Lung (tissue), 12 donors: Measurements from ENCODE around the gene PLCB2. TPM values are rescaled to one million over a fixed set of nuclear protein-coding genes. Genes with fewer than 3 reads are reported as not detected.

Experiments used
- ATAC-seq: fragments of 200-7000 bp; cut with Tn5 transposase; one replicate; pipeline ENCODE4 v1.9.1; 2020; ENCODE audit warnings: moderate number of reproducible peaks; ENCODE audit not compliant: insufficient read depth, low FRiP score
- DNase-seq, 3 donors: peaks; one replicate each; pipeline ENCODE4 v3.0.0-alpha.2; 2013 to 2017
- H3K27ac ChIP-seq, 2 donors: one replicate each; pipeline ENCODE4 v1.5.1; 2013; ENCODE audit warnings: mild to moderate bottlenecking in 2 of 2, moderate library complexity in 2 of 2, control low read depth in 1 of 2, inconsistent platforms in 1 of 2, low read depth in 1 of 2, low read length in 1 of 2
- H3K27me3 ChIP-seq, 3 donors: one replicate each; pipeline ENCODE4 v1.5.1; 2013; ENCODE audit warnings: low read length in 2 of 3; ENCODE audit not compliant: control insufficient read depth in 3 of 3, insufficient read depth in 3 of 3
- H3K36me3 ChIP-seq, 4 donors: one replicate each; pipeline ENCODE4 v1.5.1; 2013; ENCODE audit warnings: low read length in 4 of 4, mild to moderate bottlenecking in 1 of 4, moderate library complexity in 1 of 4; ENCODE audit not compliant: control insufficient read depth in 4 of 4, insufficient read depth in 4 of 4
- H3K4me1 ChIP-seq, 5 donors: one replicate each; pipeline ENCODE4 v1.5.1; 2013; ENCODE audit warnings: low read length in 5 of 5, mild to moderate bottlenecking in 2 of 5, moderate library complexity in 1 of 5; ENCODE audit not compliant: control insufficient read depth in 5 of 5, insufficient read depth in 5 of 5
- H3K4me3 ChIP-seq: one replicate; pipeline ENCODE4 v1.5.1; 2013; ENCODE audit warnings: mild to moderate bottlenecking, control low read depth, moderate library complexity
- H3K9ac ChIP-seq, 2 donors: one replicate each; pipeline ENCODE4 v1.5.1; 2013; ENCODE audit warnings: low read length in 2 of 2, control low read depth in 1 of 2; ENCODE audit not compliant: insufficient read depth in 1 of 2
- H3K9me3 ChIP-seq, 4 donors: one replicate each; pipeline ENCODE4 v1.5.1; 2013; ENCODE audit warnings: low read length in 3 of 4, mild to moderate bottlenecking in 1 of 4, moderate library complexity in 1 of 4; ENCODE audit not compliant: control insufficient read depth in 4 of 4, insufficient read depth in 3 of 4
- CTCF ChIP-seq: IDR thresholded peaks from 2 replicates; pipeline ENCODE4 v1.5.1; 2012; ENCODE audit warnings: mild to moderate bottlenecking; ENCODE audit errors: control extremely low read depth, extremely low read depth
- WGBS, 2 donors: extraction: QIAGEN DNeasy Blood & Tissue Kit; methylation state at CpG; one replicate each; pipeline ENCODE4 v1.1.7; 2013; 5-methylcytosine and 5-hydroxymethylcytosine counted together
- polyA plus RNA-seq, 2 donors: library from polyadenylated mRNA; stranded (reverse); fragments of 200-250 nt; gene quantifications; one replicate each; pipeline ENCODE4 v1.2.1, GENCODE V29; 2013
- total RNA-seq, 2 donors: library from RNA; depleted of rRNA in 1 of 2; stranded (reverse); fragments of >200 nt in 1 of 2; gene quantifications; one replicate each; pipeline ENCODE4 v1.2.1, GENCODE V29; 2014 to 2021
- donor health status: control.
- donor health status: control.
- donor health status: Bipolar disorder and iron deficiency.
- donor health status: healthy.
- donor health status: DM: yes; HTN: yes; CAD: no.

Gene PLCB2
- total and polyA plus RNA-seq, 4 donors, result 17.9 to 76.7 (median 51.2) TPM

DNA sequence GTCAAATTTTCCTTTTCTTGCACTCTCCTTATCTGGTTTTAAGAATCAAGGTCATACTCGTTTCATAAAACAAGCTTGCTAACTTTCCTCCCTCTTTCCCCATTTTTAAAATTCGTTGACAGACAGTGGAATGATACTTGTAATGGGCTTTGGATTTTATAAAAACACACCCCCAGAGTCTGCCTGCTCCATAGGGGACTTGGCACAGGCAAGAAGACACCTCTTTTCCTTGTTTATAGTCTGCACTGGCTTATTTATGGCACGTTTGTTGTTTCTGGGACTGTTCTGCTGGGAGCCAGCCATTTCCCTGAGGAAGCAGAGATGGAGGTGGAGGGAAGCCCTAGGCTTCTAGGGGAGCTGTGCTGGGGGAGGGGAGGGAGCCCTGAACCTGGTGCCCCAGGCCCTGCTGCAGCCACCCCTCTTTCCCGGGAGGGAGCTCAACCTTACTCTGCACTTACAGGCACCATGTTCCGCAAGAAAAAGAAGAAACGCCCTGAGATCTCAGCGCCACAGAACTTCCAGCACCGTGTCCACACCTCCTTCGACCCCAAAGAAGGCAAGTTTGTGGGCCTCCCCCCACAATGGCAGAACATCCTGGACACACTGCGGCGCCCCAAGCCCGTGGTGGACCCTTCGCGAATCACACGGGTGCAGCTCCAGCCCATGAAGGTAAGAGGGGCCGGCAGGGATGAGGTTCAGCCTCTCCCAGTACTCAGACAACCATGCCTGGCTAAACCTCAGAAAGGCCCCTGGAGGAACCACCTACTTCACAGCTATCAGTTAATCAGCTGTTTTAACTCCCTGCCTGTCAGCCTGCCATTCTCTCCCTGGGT, 43.2 kb downstream of the PLCB2 start:
- H3K27me3 ChIP-seq, result no peaks in the 10 kb centered on the region
- ATAC-seq (no peak), DNase-seq (no peak)
- peaks cover 0 to 2% (median 0%) of the 10 kb centered on the region in 5 donors for H3K4me1 ChIP-seq
- H3K4me3 ChIP-seq, result no peak overlapping the region
- TF ChIP-seq CTCF, result no peak
- 84 to 86% methylated on average over 14 to 16 of the region's 16 CpGs for WGBS, 2 donors
- H3K9me3 ChIP-seq, result peaks cover 0 to 1% (median 0%) of the 10 kb centered on the region in 4 donors
- H3K27ac ChIP-seq, result no peak overlapping the region
- no peaks in the 10 kb centered on the region for H3K36me3 ChIP-seq
- H3K9ac ChIP-seq, result no peak overlapping the region

DNA sequence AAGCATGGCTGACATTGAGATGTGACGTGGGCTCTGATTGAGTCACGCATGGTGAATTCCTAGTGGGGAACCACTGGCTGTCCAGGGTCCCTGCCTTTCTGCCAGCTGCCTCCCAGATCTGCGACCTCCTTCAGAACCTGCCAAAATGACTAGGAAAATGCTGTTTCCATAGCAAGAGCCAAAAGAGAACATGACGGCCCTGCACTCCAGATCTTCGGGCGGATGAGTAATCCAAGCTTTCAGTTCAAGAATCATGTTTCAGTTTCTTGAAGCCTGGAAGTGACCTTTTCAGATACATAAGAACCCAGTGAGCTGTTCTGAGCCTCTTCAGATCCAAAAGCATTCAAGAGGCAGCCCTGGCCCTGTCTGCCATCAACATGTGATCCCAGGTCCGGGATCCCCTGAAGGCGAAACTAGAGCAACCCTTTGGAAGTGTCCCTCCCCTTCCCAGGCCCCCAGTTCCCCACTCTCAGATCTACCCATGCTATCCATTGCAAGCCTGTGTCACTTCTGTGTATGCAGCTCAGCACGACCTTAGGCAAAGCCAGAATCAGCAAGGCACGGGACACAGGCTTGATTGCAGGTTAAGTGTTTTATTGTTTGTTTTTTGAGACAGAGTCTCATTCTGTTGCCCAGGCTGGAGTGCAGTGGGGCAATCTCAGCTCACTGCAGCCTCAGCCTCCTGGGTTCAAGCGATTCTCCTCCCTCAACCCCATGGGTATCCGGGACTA, 44.5 kb downstream of the PLCB2 start:
- ATAC-seq (peak; percentile 41), DNase-seq (peak in 1 of 3 donors; percentile 65)
- Histone ChIP-seq H3K36me3 (no peaks in the 10 kb centered on the region), H3K27ac (peak overlapping the region in 1 of 2 donors; percentile 50), H3K4me3 (no peak overlapping the region), H3K9ac (peak overlapping the region in 1 of 2 donors; percentile 23), H3K27me3 (no peaks in the 10 kb centered on the region), H3K9me3 (no peaks in the 10 kb centered on the region), H3K4me1 (peaks cover 0 to 2% (median 0%) of the 10 kb centered on the region in 5 donors)
- 68 to 88% methylated on average over 12 of the region's 12 CpGs for WGBS, 2 donors
- TF ChIP-seq CTCF, result no peak

DNA sequence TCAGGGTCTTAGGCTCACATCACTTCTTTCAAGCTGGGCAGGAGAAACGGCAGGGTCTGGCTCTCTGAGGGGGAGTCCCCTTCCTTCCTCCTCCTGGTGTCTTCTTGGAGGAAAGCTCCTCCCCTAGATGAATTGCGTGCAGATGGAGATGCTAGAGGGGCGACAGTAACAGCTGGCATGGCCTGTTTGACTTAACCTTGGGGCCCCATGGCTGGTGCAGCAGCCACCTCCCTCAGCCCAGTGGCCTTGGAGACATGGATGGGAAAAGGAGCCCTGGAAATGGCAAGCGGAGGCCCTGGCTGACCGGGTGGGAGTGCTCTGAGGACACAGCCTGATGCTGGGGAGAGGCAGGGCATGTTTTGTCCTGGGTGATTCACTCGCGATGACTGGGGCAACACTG, 48.7 kb downstream of the PLCB2 start:
- H3K36me3 ChIP-seq, result no peaks in the 10 kb centered on the region
- H3K27ac ChIP-seq, result no peak overlapping the region
- H3K4me1 ChIP-seq, result peaks cover 0 to 2% (median 0%) of the 10 kb centered on the region in 5 donors
- H3K9me3 ChIP-seq, result no peaks in the 10 kb centered on the region
- no peak for TF ChIP-seq CTCF
- peaks cover 0 to 12% (median 1%) of the 10 kb centered on the region in 3 donors for H3K27me3 ChIP-seq
- H3K4me3 ChIP-seq, result no peak overlapping the region
- H3K9ac ChIP-seq, result no peak overlapping the region
- ATAC-seq, result no peak
- DNase-seq, result no peak
- WGBS, 2 donors, result 64 to 70% methylated on average over 7 of the region's 7 CpGs
